Nephron progenitor cell (in vitro differentiated cells): ENCODE measurements around the gene RANBP10.

Experiments
- DNase-seq: peaks from one replicate; pipeline ENCODE4 v3.0.0; 2021
- H3K27ac Mint-ChIP-seq: 2 replicates; pipeline ENCODE4 v1.8.0; 2021; ENCODE audit warnings: mild to moderate bottlenecking, moderate library complexity, mixed read lengths
- H3K27me3 Mint-ChIP-seq: 2 replicates; pipeline ENCODE4 v1.8.0; 2021; ENCODE audit warnings: mild to moderate bottlenecking, low read depth, mixed read lengths; ENCODE audit not compliant: poor library complexity
- H3K36me3 Mint-ChIP-seq: 2 replicates; pipeline ENCODE4 v1.8.0; 2021; ENCODE audit warnings: low read depth, mixed read lengths
- H3K4me1 Mint-ChIP-seq: 2 replicates; pipeline ENCODE4 v1.8.0; 2021; ENCODE audit warnings: mixed read lengths
- H3K4me3 Mint-ChIP-seq: 2 replicates; pipeline ENCODE4 v1.8.0; 2021; ENCODE audit warnings: mild to moderate bottlenecking, moderate library complexity, mixed read lengths
- H3K9me3 Mint-ChIP-seq: 2 replicates; pipeline ENCODE4 v1.8.0; 2021; ENCODE audit warnings: mild to moderate bottlenecking, moderate library complexity, mixed read lengths
- TF ChIP-seq, protein P1 (sequence below): fragments of 200-600 bp; sonication (generic); IDR thresholded peaks from 2 replicates; pipeline ENCODE4 v1.5.0; 2021; ENCODE audit warnings: antibody characterized with exemption

The RANBP10 gene

DNA sequence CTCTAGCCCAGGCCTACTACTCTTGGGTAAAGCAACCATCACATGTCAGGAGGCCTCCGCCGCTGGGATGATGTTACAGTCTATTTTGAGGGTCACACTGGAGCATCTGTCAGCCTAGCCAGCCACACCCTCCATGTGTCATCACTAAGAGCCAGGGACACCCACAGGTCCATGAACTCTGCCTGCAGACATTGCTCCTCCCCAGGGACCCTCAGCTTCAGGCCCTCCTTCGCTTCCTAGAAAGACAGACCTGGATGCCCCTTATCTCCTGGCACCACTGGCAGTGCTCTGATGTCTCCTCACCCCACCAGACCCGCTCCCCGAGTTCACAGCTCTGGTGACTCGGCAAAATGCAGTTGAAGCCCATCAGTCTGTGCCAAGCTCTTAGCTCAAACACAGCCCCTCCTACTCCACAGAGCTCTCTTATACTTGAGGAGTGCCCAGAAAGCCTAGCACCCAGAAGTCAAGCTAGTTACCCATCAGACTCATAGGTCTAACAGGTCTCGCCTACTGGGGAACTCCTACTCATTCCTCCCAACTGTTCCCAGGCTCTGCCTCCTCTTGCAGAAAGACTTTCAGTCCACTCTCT is 5.9 kb downstream of the RANBP10 start:
- Mint-ChIP-seq H3K36me3 (peaks cover 83% of the 10 kb centered on the region), H3K27ac (peak overlapping the region; percentile 26), H3K4me3 (no peak overlapping the region), H3K9me3 (no peaks in the 10 kb centered on the region), H3K27me3 (no peaks in the 10 kb centered on the region), H3K4me1 (peaks cover 13% of the 10 kb centered on the region)
- TF ChIP-seq, protein P1, sequence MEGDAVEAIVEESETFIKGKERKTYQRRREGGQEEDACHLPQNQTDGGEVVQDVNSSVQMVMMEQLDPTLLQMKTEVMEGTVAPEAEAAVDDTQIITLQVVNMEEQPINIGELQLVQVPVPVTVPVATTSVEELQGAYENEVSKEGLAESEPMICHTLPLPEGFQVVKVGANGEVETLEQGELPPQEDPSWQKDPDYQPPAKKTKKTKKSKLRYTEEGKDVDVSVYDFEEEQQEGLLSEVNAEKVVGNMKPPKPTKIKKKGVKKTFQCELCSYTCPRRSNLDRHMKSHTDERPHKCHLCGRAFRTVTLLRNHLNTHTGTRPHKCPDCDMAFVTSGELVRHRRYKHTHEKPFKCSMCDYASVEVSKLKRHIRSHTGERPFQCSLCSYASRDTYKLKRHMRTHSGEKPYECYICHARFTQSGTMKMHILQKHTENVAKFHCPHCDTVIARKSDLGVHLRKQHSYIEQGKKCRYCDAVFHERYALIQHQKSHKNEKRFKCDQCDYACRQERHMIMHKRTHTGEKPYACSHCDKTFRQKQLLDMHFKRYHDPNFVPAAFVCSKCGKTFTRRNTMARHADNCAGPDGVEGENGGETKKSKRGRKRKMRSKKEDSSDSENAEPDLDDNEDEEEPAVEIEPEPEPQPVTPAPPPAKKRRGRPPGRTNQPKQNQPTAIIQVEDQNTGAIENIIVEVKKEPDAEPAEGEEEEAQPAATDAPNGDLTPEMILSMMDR, result no peak
- DNase-seq, result no peak

DNA sequence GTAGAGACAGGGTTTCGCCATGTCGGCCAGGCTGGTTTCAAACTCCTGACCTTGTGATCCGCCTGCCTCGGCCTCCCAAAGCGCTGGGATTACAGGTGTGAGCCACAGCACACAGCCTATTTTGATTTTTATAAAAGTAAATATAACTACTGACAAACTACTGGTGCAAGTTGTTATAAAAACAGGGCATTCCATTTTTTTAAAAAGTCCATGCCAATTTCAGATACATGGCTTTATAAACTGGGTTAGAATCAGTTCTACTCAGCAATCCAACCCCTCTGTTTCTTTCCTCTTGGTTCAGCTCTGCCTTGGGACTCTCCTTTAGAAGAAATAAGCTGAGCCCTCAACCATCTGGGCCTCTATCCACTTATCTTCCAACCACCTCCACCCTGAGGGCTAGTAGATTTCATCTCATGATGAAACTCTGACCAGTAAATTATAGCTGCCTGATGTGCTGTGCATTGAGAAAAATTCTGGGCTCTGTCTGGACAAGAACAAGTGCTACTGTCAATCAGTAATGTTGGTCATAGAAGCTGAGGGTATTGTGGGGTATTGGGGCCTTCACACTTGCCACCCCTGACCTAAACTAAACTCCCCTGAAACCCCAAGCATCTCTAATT is 10.2 kb downstream of the RANBP10 start:
- DNase-seq, result no peak
- H3K4me3 Mint-ChIP-seq, result no peak overlapping the region

DNA sequence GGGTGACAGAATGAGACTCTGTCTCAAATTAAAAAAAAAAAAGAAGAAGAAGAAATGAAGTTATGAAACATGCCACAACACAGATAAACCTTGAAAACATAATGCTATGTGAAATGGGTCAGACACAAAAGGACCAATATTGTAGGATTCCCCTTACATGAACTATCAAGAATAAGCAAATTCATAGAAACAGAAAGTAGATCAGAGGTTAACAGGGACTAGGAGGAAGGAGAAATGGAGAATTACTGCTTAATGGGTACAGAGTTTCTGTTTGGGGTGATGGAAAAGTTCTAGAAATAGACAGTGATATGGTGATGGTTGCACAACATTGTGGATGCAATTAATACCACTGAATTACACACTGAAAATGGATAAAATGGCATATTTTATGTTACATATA is 16.3 kb downstream of the RANBP10 start:
- no peaks in the 10 kb centered on the region for H3K4me1 Mint-ChIP-seq
- H3K4me3 Mint-ChIP-seq, result no peak overlapping the region
- no peak overlapping the region for H3K27ac Mint-ChIP-seq
- peaks cover 5% of the 10 kb centered on the region for H3K27me3 Mint-ChIP-seq
- TF ChIP-seq, protein P1, result no peak
- no peak for DNase-seq
- no peaks in the 10 kb centered on the region for H3K9me3 Mint-ChIP-seq
- H3K36me3 Mint-ChIP-seq, result peaks cover 29% of the 10 kb centered on the region

More for the DNA sequence above, 10.2 kb downstream of the RANBP10 start:
- Mint-ChIP-seq H3K27me3 (no peaks in the 10 kb centered on the region), H3K36me3 (peaks cover 42% of the 10 kb centered on the region), H3K4me1 (no peaks in the 10 kb centered on the region), H3K9me3 (no peaks in the 10 kb centered on the region), H3K27ac (no peak overlapping the region)
- TF ChIP-seq, protein P1, result no peak

DNA sequence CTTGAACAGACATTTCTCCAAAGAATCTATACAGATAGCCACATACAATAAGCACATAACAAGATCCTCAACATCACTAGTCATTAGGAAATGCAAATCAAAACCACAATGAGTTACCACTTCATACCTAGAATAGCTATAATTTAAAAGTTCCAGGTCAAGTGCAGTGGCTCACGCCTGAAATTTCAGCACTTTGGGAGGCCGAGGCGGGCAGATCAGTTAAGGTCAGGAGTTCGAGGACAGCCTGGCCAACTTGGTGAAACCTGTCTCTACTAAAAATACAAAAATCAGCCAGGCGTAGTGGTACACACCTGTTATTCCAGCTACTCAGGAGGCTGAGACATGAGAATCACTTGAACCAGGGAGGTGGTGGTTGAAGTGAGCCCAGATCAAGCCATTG is 19.9 kb downstream of the RANBP10 start:
- H3K36me3 Mint-ChIP-seq, result peaks cover 50% of the 10 kb centered on the region
- no peak for DNase-seq
- peaks cover 10% of the 10 kb centered on the region for H3K4me1 Mint-ChIP-seq
- H3K4me3 Mint-ChIP-seq, result no peak overlapping the region
- H3K27me3 Mint-ChIP-seq, result peaks cover 5% of the 10 kb centered on the region
- H3K27ac Mint-ChIP-seq, result no peak overlapping the region
- TF ChIP-seq, protein P1, result no peak
- H3K9me3 Mint-ChIP-seq, result peaks cover 10% of the 10 kb centered on the region

DNA sequence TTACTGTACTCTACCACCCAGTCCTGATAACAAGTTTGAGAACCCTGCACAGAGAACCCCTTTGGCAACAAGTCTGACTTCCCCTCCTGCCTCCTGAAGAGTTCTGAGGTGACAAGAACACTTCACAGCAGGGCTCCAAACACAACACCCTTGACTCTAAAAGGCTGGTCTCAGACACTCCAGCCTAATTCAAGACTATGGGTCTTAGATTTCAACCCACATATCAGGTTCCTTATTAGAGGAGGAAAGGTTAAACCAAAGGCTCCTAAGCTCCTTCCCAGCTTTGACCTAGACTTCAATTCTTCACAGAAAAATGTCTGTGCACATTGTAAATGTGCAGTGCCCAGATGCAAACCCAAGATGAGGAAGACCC is 23.0 kb downstream of the RANBP10 start:
- no peak for DNase-seq
- Mint-ChIP-seq H3K27me3 (no peaks in the 10 kb centered on the region), H3K36me3 (peaks cover 44% of the 10 kb centered on the region), H3K27ac (peak overlapping the region; percentile 36), H3K4me3 (no peak overlapping the region), H3K9me3 (peaks cover 10% of the 10 kb centered on the region), H3K4me1 (peaks cover 29% of the 10 kb centered on the region)
- TF ChIP-seq, protein P1, result no peak
